ENCODE results near the gene ECE1.

ECE1 gene

GRCh38 chr1:21325231-21325718, 35.0 kb upstream of the ECE1 start:
- DNase-seq: no peak

GRCh38 chr1:21324368-21325141, 34.3 kb upstream of the ECE1 start:
- DNase-seq: peak; percentile 80

GRCh38 chr1:21323091-21323490, 32.8 kb upstream of the ECE1 start:
- DNase-seq: peak; percentile 26

- no peak for DNase-seq
These were observed 32.4 kb upstream of the ECE1 start for GRCh38 chr1:21322681-21323016.

- no peak for DNase-seq
These were observed 31.9 kb upstream of the ECE1 start for GRCh38 chr1:21321963-21322680.

GRCh38 chr1:21320410-21321108, 30.3 kb upstream of the ECE1 start:
- DNase-seq: no peak

GRCh38 chr1:21319447-21320407, 29.5 kb upstream of the ECE1 start:
- DNase-seq: no peak

GRCh38 chr1:21318714-21319159, 28.5 kb upstream of the ECE1 start:
- DNase-seq: no peak

GRCh38 chr1:21318057-21318713, 27.9 kb upstream of the ECE1 start:
- DNase-seq: no peak

GRCh38 chr1:21317690-21318043, 27.4 kb upstream of the ECE1 start:
- DNase-seq: no peak

GRCh38 chr1:21317035-21317689, 26.9 kb upstream of the ECE1 start:
- no peak for DNase-seq

- no peak for DNase-seq
These were observed 24.6 kb upstream of the ECE1 start for GRCh38 chr1:21314743-21315396.

- no peak for DNase-seq
These were observed 23.8 kb upstream of the ECE1 start for GRCh38 chr1:21313886-21314721.

GRCh38 chr1:21313203-21313885, 23.1 kb upstream of the ECE1 start:
- peak; percentile 33 for DNase-seq

GRCh38 chr1:21312407-21312992, 22.2 kb upstream of the ECE1 start:
- DNase-seq: no peak

- no peak for DNase-seq
These were observed 20.8 kb upstream of the ECE1 start for GRCh38 chr1:21311016-21311415.

- DNase-seq: no peak
These were observed 18.8 kb upstream of the ECE1 start for GRCh38 chr1:21308847-21309652.

GRCh38 chr1:21308330-21308729, 18.1 kb upstream of the ECE1 start:
- DNase-seq: no peak

All from HCEC 1CT (cell line).